ENCODE results near the gene PPIL1. TPM values are rescaled to one million over a fixed set of nuclear protein-coding genes. Genes with fewer than 3 reads are reported as not detected.

PPIL1 gene
- total and polyA plus RNA-seq, 2 donors (not counting 1 experiment from before 2014, with no cell fraction given), result 17.5 to 30.6 TPM

DNA sequence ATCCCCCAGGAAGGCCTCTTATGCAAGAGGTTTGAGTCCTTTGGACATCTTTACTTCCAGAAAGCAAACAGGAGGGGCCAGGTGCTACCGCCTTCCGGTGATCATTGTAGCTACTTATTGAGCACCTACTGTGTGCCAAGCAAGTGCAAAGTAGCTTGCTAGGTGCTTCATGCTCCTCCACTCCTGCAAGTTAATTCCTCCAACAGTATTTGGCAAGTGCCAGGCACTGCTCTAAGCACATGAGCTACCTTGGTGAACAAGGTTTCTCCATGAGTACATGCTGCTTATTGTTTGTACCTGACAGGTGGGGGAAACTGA is 37.6 kb downstream of the PPIL1 start:
- Histone ChIP-seq H3K27ac (ENCODE audit: insufficient read depth, low read length) (no peak overlapping the region), H2AFZ (ENCODE audit: low read length) (no peak overlapping the region), H3K9ac (ENCODE audit: insufficient read depth, low read length) (no peak overlapping the region), H3K79me2 (ENCODE audit: control insufficient read depth, insufficient read depth, low read length) (no peaks in the 10 kb centered on the region), H4K20me1 (ENCODE audit: control insufficient read depth, extremely low read depth, insufficient read depth, low read length) (no peaks in the 10 kb centered on the region), H3K9me3 (ENCODE audit: control insufficient read depth, insufficient read depth, low read depth, low read length) (no peaks in the 10 kb centered on the region), H3K27me3 (ENCODE audit: control insufficient read depth, insufficient read depth, low read length) (peaks cover 22% of the 10 kb centered on the region), H3K4me2 (ENCODE audit: extremely low read depth, insufficient read depth, low read length) (no peak overlapping the region), H3K4me3 (replicated peaks in 1 of 4; ENCODE audit: control extremely low read depth in 1 of 4, insufficient read depth in 1 of 4, low read depth in 3 of 4, low read length in 4 of 4) (no peak overlapping the region), H3K36me3 (ENCODE audit: control insufficient read depth, insufficient read depth, low read length) (no peaks in the 10 kb centered on the region), H3K4me1 (ENCODE audit: control insufficient read depth, extremely low read depth, insufficient read depth, low read length) (peaks cover 8% of the 10 kb centered on the region)
- TF ChIP-seq, protein P1, sequence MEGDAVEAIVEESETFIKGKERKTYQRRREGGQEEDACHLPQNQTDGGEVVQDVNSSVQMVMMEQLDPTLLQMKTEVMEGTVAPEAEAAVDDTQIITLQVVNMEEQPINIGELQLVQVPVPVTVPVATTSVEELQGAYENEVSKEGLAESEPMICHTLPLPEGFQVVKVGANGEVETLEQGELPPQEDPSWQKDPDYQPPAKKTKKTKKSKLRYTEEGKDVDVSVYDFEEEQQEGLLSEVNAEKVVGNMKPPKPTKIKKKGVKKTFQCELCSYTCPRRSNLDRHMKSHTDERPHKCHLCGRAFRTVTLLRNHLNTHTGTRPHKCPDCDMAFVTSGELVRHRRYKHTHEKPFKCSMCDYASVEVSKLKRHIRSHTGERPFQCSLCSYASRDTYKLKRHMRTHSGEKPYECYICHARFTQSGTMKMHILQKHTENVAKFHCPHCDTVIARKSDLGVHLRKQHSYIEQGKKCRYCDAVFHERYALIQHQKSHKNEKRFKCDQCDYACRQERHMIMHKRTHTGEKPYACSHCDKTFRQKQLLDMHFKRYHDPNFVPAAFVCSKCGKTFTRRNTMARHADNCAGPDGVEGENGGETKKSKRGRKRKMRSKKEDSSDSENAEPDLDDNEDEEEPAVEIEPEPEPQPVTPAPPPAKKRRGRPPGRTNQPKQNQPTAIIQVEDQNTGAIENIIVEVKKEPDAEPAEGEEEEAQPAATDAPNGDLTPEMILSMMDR (conservative IDR thresholded peaks at IDR 0.05 in 1 of 2, IDR thresholded peaks at IDR 0.05 in 1 of 2; ENCODE audit: low read depth in 1 of 2, low read length in 2 of 2), result no peak
- no peak for TF ChIP-seq EZH2 (IDR thresholded peaks at IDR 0.05; ENCODE audit: low read length, missing control alignments)
- no peak for DNase-seq (ENCODE audit: low read depth in 2 of 2)

DNA sequence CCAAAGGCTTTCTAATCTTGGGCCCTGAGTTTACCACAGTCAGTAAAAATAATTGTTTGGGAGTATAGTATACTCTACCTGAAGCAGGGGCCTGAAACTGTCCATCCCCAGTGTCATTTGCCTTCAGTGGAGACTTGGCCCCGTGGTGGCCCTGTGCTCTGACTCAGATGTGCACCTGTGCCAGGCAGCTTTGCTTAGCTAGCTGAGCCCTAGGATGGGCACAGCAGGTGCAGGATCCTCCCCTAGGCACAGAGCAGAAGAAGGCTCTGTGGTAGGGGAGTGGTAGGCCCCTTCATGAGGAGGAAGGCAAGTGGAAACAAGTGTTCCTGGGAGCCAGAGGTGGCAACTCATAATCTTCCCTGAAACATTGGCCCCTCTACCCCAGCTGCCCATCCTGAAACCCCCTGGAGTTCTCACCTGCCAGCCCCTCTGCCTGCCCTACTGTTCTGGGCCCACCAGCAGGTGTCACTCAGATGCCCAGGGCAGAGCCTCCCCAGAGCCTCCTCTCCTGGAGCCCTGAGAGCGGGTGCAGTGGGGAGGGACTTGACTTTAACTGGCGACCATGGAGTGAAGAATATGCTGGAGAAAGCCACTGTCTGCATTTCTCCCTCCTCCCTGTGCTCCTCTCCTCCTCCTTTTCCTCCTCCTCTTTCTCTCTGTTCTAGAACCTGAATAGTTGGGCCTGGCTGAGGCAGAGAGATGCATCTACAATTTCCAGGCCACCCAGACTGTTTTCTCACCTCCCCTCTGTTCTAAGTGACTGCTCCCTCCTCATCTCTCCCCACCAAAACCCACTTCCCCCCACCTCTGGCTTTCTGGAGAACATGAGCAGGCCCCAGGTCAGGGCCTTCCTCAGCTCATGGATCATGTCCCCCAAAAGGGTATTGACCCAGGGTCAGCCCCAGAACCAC is 38.2 kb downstream of the PPIL1 start:
- no peak for TF ChIP-seq EZH2 (IDR thresholded peaks at IDR 0.05; ENCODE audit: low read length, missing control alignments)
- TF ChIP-seq, protein P1 (conservative IDR thresholded peaks at IDR 0.05 in 1 of 2, IDR thresholded peaks at IDR 0.05 in 1 of 2; ENCODE audit: low read depth in 1 of 2, low read length in 2 of 2), result no peak
- H3K27ac ChIP-seq (ENCODE audit: insufficient read depth, low read length), result no peak overlapping the region
- peaks cover 8% of the 10 kb centered on the region for H3K4me1 ChIP-seq (ENCODE audit: control insufficient read depth, extremely low read depth, insufficient read depth, low read length)
- no peaks in the 10 kb centered on the region for H3K9me3 ChIP-seq (ENCODE audit: control insufficient read depth, insufficient read depth, low read depth, low read length)
- H4K20me1 ChIP-seq (ENCODE audit: control insufficient read depth, extremely low read depth, insufficient read depth, low read length), result no peaks in the 10 kb centered on the region
- H3K27me3 ChIP-seq (ENCODE audit: control insufficient read depth, insufficient read depth, low read length), result peaks cover 22% of the 10 kb centered on the region
- no peak overlapping the region for H2AFZ ChIP-seq (ENCODE audit: low read length)
- no peak overlapping the region for H3K4me3 ChIP-seq (replicated peaks in 1 of 4; ENCODE audit: control extremely low read depth in 1 of 4, insufficient read depth in 1 of 4, low read depth in 3 of 4, low read length in 4 of 4)
- no peak overlapping the region for H3K4me2 ChIP-seq (ENCODE audit: extremely low read depth, insufficient read depth, low read length)
- no peak for DNase-seq (ENCODE audit: low read depth in 2 of 2)
- no peak overlapping the region for H3K9ac ChIP-seq (ENCODE audit: insufficient read depth, low read length)
- H3K79me2 ChIP-seq (ENCODE audit: control insufficient read depth, insufficient read depth, low read length), result no peaks in the 10 kb centered on the region
- no peaks in the 10 kb centered on the region for H3K36me3 ChIP-seq (ENCODE audit: control insufficient read depth, insufficient read depth, low read length)

- H3K4me3 ChIP-seq (replicated peaks in 1 of 4; ENCODE audit: control extremely low read depth in 1 of 4, insufficient read depth in 1 of 4, low read depth in 3 of 4, low read length in 4 of 4), result no peak overlapping the region
- no peak overlapping the region for H3K27ac ChIP-seq (ENCODE audit: insufficient read depth, low read length)
- no peak for DNase-seq (ENCODE audit: low read depth in 2 of 2)
- no peaks in the 10 kb centered on the region for H3K36me3 ChIP-seq (ENCODE audit: control insufficient read depth, insufficient read depth, low read length)
- no peaks in the 10 kb centered on the region for H3K9me3 ChIP-seq (ENCODE audit: control insufficient read depth, insufficient read depth, low read depth, low read length)
- TF ChIP-seq, protein P1 (conservative IDR thresholded peaks at IDR 0.05 in 1 of 2, IDR thresholded peaks at IDR 0.05 in 1 of 2; ENCODE audit: low read depth in 1 of 2, low read length in 2 of 2), result no peak
- no peak for TF ChIP-seq EZH2 (IDR thresholded peaks at IDR 0.05; ENCODE audit: low read length, missing control alignments)
- H3K9ac ChIP-seq (ENCODE audit: insufficient read depth, low read length), result no peak overlapping the region
- no peaks in the 10 kb centered on the region for H3K79me2 ChIP-seq (ENCODE audit: control insufficient read depth, insufficient read depth, low read length)
- no peaks in the 10 kb centered on the region for H3K4me1 ChIP-seq (ENCODE audit: control insufficient read depth, extremely low read depth, insufficient read depth, low read length)
- no peaks in the 10 kb centered on the region for H4K20me1 ChIP-seq (ENCODE audit: control insufficient read depth, extremely low read depth, insufficient read depth, low read length)
- H2AFZ ChIP-seq (ENCODE audit: low read length), result no peak overlapping the region
- peaks cover 22% of the 10 kb centered on the region for H3K27me3 ChIP-seq (ENCODE audit: control insufficient read depth, insufficient read depth, low read length)
- H3K4me2 ChIP-seq (ENCODE audit: extremely low read depth, insufficient read depth, low read length), result no peak overlapping the region
Measured at GRCh38 chr6:36834576-36835341, 39.8 kb downstream of the PPIL1 start.

Data from fibroblast of lung (primary cell).